ENCODE results near the gene DEFB129. TPM values are rescaled to one million over a fixed set of nuclear protein-coding genes. Genes with fewer than 3 reads are reported as not detected.
"Not testable (repeated sequence)": the region's sequence is repeated elsewhere in the genome, so short reads cannot be mapped to it uniquely, and the experiment has no call there.

DEFB129 gene
- total RNA-seq, 1 donor from 2014 or later, result not detected

- intact Hi-C loops (cut with micrococcal nuclease), result no loop called here
- DNase-seq, result no peak
- ATAC-seq, result no peak
These were observed 15.8 kb downstream of the DEFB129 start for GRCh38 chr20:242905-243304.

- DNase-seq (no peak), ATAC-seq (no peak)
- intact Hi-C loops (cut with micrococcal nuclease), result no loop called here
These were observed 24.3 kb downstream of the DEFB129 start for GRCh38 chr20:251354-251753.

GRCh38 chr20:252801-253200, 25.7 kb downstream of the DEFB129 start:
- intact Hi-C loops (cut with micrococcal nuclease), result no loop called here
- ATAC-seq (no peak), DNase-seq (no peak)

- intact Hi-C loops (cut with micrococcal nuclease); DNase-seq; ATAC-seq: not testable (repeated sequence)
These were observed 26.4 kb downstream of the DEFB129 start for GRCh38 chr20:253447-253846.

GRCh38 chr20:257419-257818, 30.4 kb downstream of the DEFB129 start, which contains the start of gene DEFB132:
Gene DEFB132, plus strand, starts transcription at chr20:257724. Its CDS starts 55 bp downstream, at chr20:257779.
- ATAC-seq, result peak; percentile 61
- intact Hi-C loops (cut with micrococcal nuclease), result no loop called here

GRCh38 chr20:258269-258858, 31.3 kb downstream of the DEFB129 start:
- DNase-seq, result no peak
- ATAC-seq, result no peak
- intact Hi-C loops (cut with micrococcal nuclease), result no loop called here

More at GRCh38 chr20:257419-257818, 30.4 kb downstream of the DEFB129 start, which contains the start of gene DEFB132:
- no peak for DNase-seq

GRCh38 chr20:258963-259362, 31.9 kb downstream of the DEFB129 start:
- no peak for DNase-seq
- intact Hi-C loops (cut with micrococcal nuclease), result no loop called here
- peak; percentile 35 for ATAC-seq

- ATAC-seq (no peak), DNase-seq (no peak)
- intact Hi-C loops (cut with micrococcal nuclease), result no loop called here
These were observed 32.9 kb downstream of the DEFB129 start for GRCh38 chr20:259981-260380.

GRCh38 chr20:263701-264100, 36.6 kb downstream of the DEFB129 start:
- intact Hi-C loops (cut with micrococcal nuclease), result no loop called here
- ATAC-seq (no peak), DNase-seq (no peak)

GRCh38 chr20:266596-267562, 39.8 kb downstream of the DEFB129 start:
- DNase-seq, result peak; percentile 91
- intact Hi-C loops (cut with micrococcal nuclease), result loop anchor here (5.0 kb wide), 1 partner anchor 165 kb away; no protein-coding TSS in a partner anchor
- ATAC-seq, result peak; percentile 97

GRCh38 chr20:270517-270916, 43.5 kb downstream of the DEFB129 start:
- ATAC-seq (no peak), DNase-seq (no peak)
- intact Hi-C loops (cut with micrococcal nuclease), result no loop called here

GRCh38 chr20:271069-271468, 44.0 kb downstream of the DEFB129 start:
- intact Hi-C loops (cut with micrococcal nuclease), result no loop called here
- DNase-seq (no peak), ATAC-seq (no peak)

- DNase-seq (no peak), ATAC-seq (no peak)
- intact Hi-C loops (cut with micrococcal nuclease), result no loop called here
These were observed 44.5 kb downstream of the DEFB129 start for GRCh38 chr20:271528-271927.

- intact Hi-C loops (cut with micrococcal nuclease), result no loop called here
- ATAC-seq, result no peak
These were observed 45.7 kb downstream of the DEFB129 start for GRCh38 chr20:272718-273117.

GRCh38 chr20:273884-274283, 46.8 kb downstream of the DEFB129 start:
- DNase-seq (no peak), ATAC-seq (no peak)
- intact Hi-C loops (cut with micrococcal nuclease), result no loop called here

More at GRCh38 chr20:272718-273117, 45.7 kb downstream of the DEFB129 start:
- no peak for DNase-seq

GRCh38 chr20:275791-276190, 48.7 kb downstream of the DEFB129 start:
- DNase-seq (no peak), ATAC-seq (no peak)
- intact Hi-C loops (cut with micrococcal nuclease), result no loop called here

GRCh38 chr20:276620-277495, 49.8 kb downstream of the DEFB129 start:
- ATAC-seq, result no peak
- DNase-seq, result no peak

GRCh38 chr20:277496-277781, 50.4 kb downstream of the DEFB129 start:
- intact Hi-C loops (cut with micrococcal nuclease), result no loop called here
- no peak for ATAC-seq
- no peak for DNase-seq

More at GRCh38 chr20:276620-277495, 49.8 kb downstream of the DEFB129 start:
- intact Hi-C loops (cut with micrococcal nuclease), result no loop called here

GRCh38 chr20:278181-278580, 51.1 kb downstream of the DEFB129 start:
- DNase-seq, result no peak
- no peak for ATAC-seq
- intact Hi-C loops (cut with micrococcal nuclease), result no loop called here
